K562 (cell line): ENCODE results near the gene AAK1. TPM values are rescaled to one million over a fixed set of nuclear protein-coding genes. Genes with fewer than 3 reads are reported as not detected.
A peak's percentile ranks its signal among the peaks of the same experiment; 100 is the strongest.

ENCODE experiments used
- CBX5 ChIP-seq: IDR thresholded peaks from 2 replicates; pipeline ENCODE4 v1.6.1; 2014; ENCODE audit warnings: low read depth, borderline replicate concordance
- CBX8 ChIP-seq: fragments of 200-600 bp; sonication (generic); IDR thresholded peaks from 2 replicates; pipeline ENCODE4 v1.6.1; 2012; ENCODE audit warnings: borderline replicate concordance, mixed run types, low read depth, mild to moderate bottlenecking, moderate library complexity, mixed read lengths, low read length, control low read depth, inconsistent platforms; ENCODE audit not compliant: poor library complexity, severe bottlenecking; ENCODE audit errors: extremely low read depth
- ESRRA ChIP-seq: fragments of 450-650 bp; IDR thresholded peaks from 2 replicates; pipeline ENCODE4 v1.6.1; 2014; ENCODE audit warnings: low read depth, mild to moderate bottlenecking, moderate library complexity, borderline replicate concordance
- ETV5 ChIP-seq: sonication (generic); formaldehyde crosslinking; IDR thresholded peaks from 2 replicates; pipeline ENCODE4 v1.4.0; 2020; ENCODE audit warnings: low read depth, mild to moderate bottlenecking, missing genetic modification reagents
- HCFC1 ChIP-seq: IDR thresholded peaks from 2 replicates; pipeline ENCODE4 v1.6.1; 2012; ENCODE audit warnings: low read depth, low read length, improper control_type of control experiment
- HDAC3 ChIP-seq: fragments of 450-650 bp; IDR thresholded peaks from 2 replicates; pipeline ENCODE4 v1.6.1; 2018; ENCODE audit warnings: borderline replicate concordance, mild to moderate bottlenecking, moderate library complexity; ENCODE audit not compliant: partially characterized antibody
- JUNB ChIP-seq: fragments of 450-650 bp; formaldehyde crosslinking; conservative IDR thresholded peaks from 2 replicates; pipeline ENCODE4 v1.4.0; 2020; ENCODE audit warnings: mild to moderate bottlenecking
- KAT8 ChIP-seq: fragments of 450-650 bp; IDR thresholded peaks from 2 replicates; pipeline ENCODE4 v1.6.1; 2016; ENCODE audit warnings: low read depth, mild to moderate bottlenecking
- KLF1 ChIP-seq: fragments of 450-650 bp; IDR thresholded peaks from 2 replicates; pipeline ENCODE4 v1.6.1; 2016; ENCODE audit warnings: missing genetic modification characterization, missing compliant biosample characterization
- MBD2 ChIP-seq: sonication (generic); IDR thresholded peaks from 2 replicates; pipeline ENCODE4 v1.6.1; 2016; ENCODE audit warnings: low read depth, borderline replicate concordance
- NR1H2 ChIP-seq: sonication (generic); formaldehyde crosslinking; IDR thresholded peaks from 2 replicates; pipeline ENCODE4 v1.4.0; 2020; ENCODE audit warnings: mild to moderate bottlenecking, missing genetic modification reagents
- POLR2AphosphoS5 ChIP-seq: IDR thresholded peaks from 2 replicates; pipeline ENCODE4 v1.6.1; 2011; ENCODE audit warnings: mild to moderate bottlenecking, low read depth, low read length, moderate library complexity; ENCODE audit not compliant: control insufficient read depth, insufficient read depth
- PRMT5 ChIP-seq: sonication (generic); formaldehyde crosslinking; IDR thresholded peaks from 2 replicates; pipeline ENCODE4 v1.5.0; 2020; ENCODE audit warnings: missing genetic modification reagents
- RNF2 ChIP-seq: sonication (generic); IDR thresholded peaks from 2 replicates; pipeline ENCODE4 v1.6.1; 2016
- SIRT6 ChIP-seq: IDR thresholded peaks from one replicate; pipeline ENCODE4 v1.6.1; 2012; ENCODE audit warnings: low read depth, mild to moderate bottlenecking, control low read depth, inconsistent platforms, low read length, moderate library complexity
- STAG1 ChIP-seq: sonication (generic); formaldehyde crosslinking; IDR thresholded peaks from 2 replicates; pipeline ENCODE4 v1.5.0; 2020; ENCODE audit warnings: missing genetic modification reagents, borderline replicate concordance
- UBTF ChIP-seq, 2 experiments: IDR thresholded peaks; 2 replicates each; pipeline ENCODE4 v1.6.1; 2012; ENCODE audit warnings: improper control_type of control experiment in 2 of 2, low read depth in 2 of 2, low read length in 2 of 2, borderline replicate concordance in 1 of 2
- ZBED1 ChIP-seq: IDR thresholded peaks from 2 replicates; pipeline ENCODE4 v1.6.1; 2014
- ZNF197 ChIP-seq: fragments of 200-800 bp; sonication (Bioruptor generic); IDR thresholded peaks from 2 replicates; pipeline ENCODE4 v1.6.1; 2016; ENCODE audit warnings: low read depth, missing genetic modification characterization, missing compliant biosample characterization
- ZNF23 ChIP-seq: fragments of 250-450 bp; sonication (Bioruptor Pico); IDR thresholded peaks from 2 replicates; pipeline ENCODE4 v1.4.0; 2020; ENCODE audit warnings: mild to moderate bottlenecking
- ZNF512 ChIP-seq: IDR thresholded peaks from 2 replicates; pipeline ENCODE4 v1.6.1; 2016; ENCODE audit warnings: missing genetic modification characterization, missing compliant biosample characterization
- ZNF561 ChIP-seq: fragments of 450-650 bp; formaldehyde crosslinking; conservative IDR thresholded peaks from 2 replicates; pipeline ENCODE4 v1.4.0; 2020; ENCODE audit warnings: mild to moderate bottlenecking, moderate library complexity
- ZNF695 ChIP-seq: fragments of 450-650 bp; formaldehyde crosslinking; IDR thresholded peaks from 2 replicates; pipeline ENCODE4 v1.4.0; 2020; ENCODE audit warnings: mild to moderate bottlenecking, moderate library complexity
- polyA plus RNA-seq, 8 experiments: library from polyadenylated mRNA; depleted of rRNA in 4 of 8; stranded (reverse) in 5 of 8; unstranded in 3 of 8; fragments of >200 nt; fragmentation: Nextera tagmentation in 2 of 8; fragmentation: Illumina TruSeq in 1 of 8; extraction: Ambion mirVana in 2 of 8; extraction: Trizol in 1 of 8; gene quantifications; 2 replicates each; pipeline versions ENCODE4 v1.2.1 to v1.2.3, GENCODE V29; 2011 to 2014; ENCODE audit warnings: inconsistent platforms in 1 of 8, missing spikeins in 1 of 8
- total RNA-seq, 7 experiments: library from RNA; depleted of rRNA in 6 of 7; stranded (reverse); fragments of >200 nt in 6 of 7; fragmentation: Illumina TruSeq in 2 of 7; extraction: Trizol in 2 of 7; gene quantifications; 2 replicates each; pipeline versions ENCODE4 v1.2.1 to v1.2.3, GENCODE V29; 2011 to 2021; ENCODE audit warnings: low replicate concordance in 1 of 7

Gene AAK1
- total and polyA plus RNA-seq, 9 of the 15 experiments (the other 6 are each of a cell fraction or from before 2014, with no cell fraction given) = 0.89 to 17.1 (median 6.0) TPM

GRCh38 chr2:69436938-69437750 lies 206.4 kb downstream of the AAK1 start, which contains the start of gene NFU1 (continued):
- TF ChIP-seq POLR2AphosphoS5 = peak; percentile 70
- 0 out of 2 replicates have a peak, but pooled peaks have one; percentile 59 for TF ChIP-seq NR1H2 (CRISPR knock-in tag)
- no peak for TF ChIP-seq CBX8
- 0 out of 2 replicates have a peak, but pooled peaks have one; percentile 35 for TF ChIP-seq KAT8
- TF ChIP-seq UBTF (IDR thresholded peaks at IDR 0.05; ENCODE audit: borderline replicate concordance in 1 of 2, low read depth in 2 of 2, low read length in 2 of 2) = peak; percentile 52 to 75; a peak in 3 of 4 replicates
- 0 out of 2 replicates have a peak, but pooled peaks have one; percentile 48 for TF ChIP-seq CBX5
- no peak for TF ChIP-seq ZNF561 (CRISPR knock-in tag)
- peak; percentile 43; the same call in 1 of the 2 replicates for TF ChIP-seq HCFC1
- peak; percentile 83; the same call in 1 of the 2 replicates for TF ChIP-seq ESRRA
- TF ChIP-seq HDAC3 = peak; percentile 99
- TF ChIP-seq ZNF197 = 0 out of 2 replicates have a peak, but pooled peaks have one; percentile 26
- no peak for TF ChIP-seq ZNF512
- no peak for TF ChIP-seq ZNF23
- peak; percentile 95 for TF ChIP-seq KLF1 (tag)
- no peak for TF ChIP-seq JUNB (CRISPR knock-in tag)
- peak; percentile 11; the same call in 1 of the 2 replicates for TF ChIP-seq RNF2
- TF ChIP-seq ZBED1 = no peak
- TF ChIP-seq ETV5 (CRISPR knock-in tag) = peak; percentile 34; the same call in 1 of the 2 replicates
- no peak for TF ChIP-seq SIRT6
- TF ChIP-seq MBD2 = no peak; the same call in 1 of the 2 replicates
- TF ChIP-seq ZNF695 (CRISPR knock-in tag) = no peak
- 0 out of 2 replicates have a peak, but pooled peaks have one; percentile 40 for TF ChIP-seq PRMT5
- no peak for TF ChIP-seq STAG1 (CRISPR knock-in tag)
